ENCODE measurements around the gene PTRH1. TPM values are rescaled to one million over a fixed set of nuclear protein-coding genes. Genes with fewer than 3 reads are reported as not detected.

Gene PTRH1
- total and polyA plus RNA-seq, 2 of the 4 experiments (the other 2 are of a cell fraction), result 5.4 to 14.8 TPM

- Histone ChIP-seq H3K4me3 (ENCODE audit: insufficient read depth, low read depth, low read length) (no peak overlapping the region), H3K4ac (ENCODE audit: low read depth, low read length) (no peak overlapping the region), H3K14ac (replicated peaks; ENCODE audit: low read depth, low read length) (no peak overlapping the region), H2BK20ac (ENCODE audit: low read depth, low read length) (no peak overlapping the region), H4K8ac (ENCODE audit: low read depth in 2 of 2, low read length in 2 of 2) (peak overlapping the region; percentile 52 to 88; a peak in 2 of 4 replicates), H3K9me3 (ENCODE audit: control insufficient read depth, insufficient read depth, low read length) (no peaks in the 10 kb centered on the region), H3K18ac (ENCODE audit: low read depth, low read length) (no peak overlapping the region), H2AFZ (replicated peaks; ENCODE audit: low read length, poor library complexity) (no peak overlapping the region), H2BK5ac (ENCODE audit: low read depth, low read length, poor library complexity, severe bottlenecking) (no peak overlapping the region), H3K27me3 (ENCODE audit: control insufficient read depth, insufficient read depth, low read length) (no peaks in the 10 kb centered on the region; the same call in 1 of the 2 replicates), H3K4me1 (ENCODE audit: control insufficient read depth, insufficient read depth, low read length) (no peaks in the 10 kb centered on the region), H4K5ac (ENCODE audit: low read depth, low read length) (no peak overlapping the region), H4K20me1 (ENCODE audit: insufficient read depth, low read length) (no peaks in the 10 kb centered on the region), H2AK9ac (replicated peaks; ENCODE audit: low read depth, low read length, poor library complexity) (no peak overlapping the region), H3K23ac (ENCODE audit: low read depth, low read length) (no peak overlapping the region), H3K9ac (ENCODE audit: low read depth, low read length) (no peak overlapping the region), H2AK5ac (ENCODE audit: low read depth, low read length) (no peak overlapping the region), H3K9me1 (ENCODE audit: insufficient read depth, low read length) (no peaks in the 10 kb centered on the region; the same call in none of the 2 replicates), H3K79me1 (ENCODE audit: low read depth in 1 of 2, low read length in 2 of 2) (no peaks in the 10 kb centered on the region), H2BK15ac (ENCODE audit: low read depth, low read length) (no peak overlapping the region), H2BK120ac (ENCODE audit: low read depth, low read length) (no peak overlapping the region), H4K91ac (ENCODE audit: insufficient read depth, low read depth, low read length) (no peak overlapping the region; the same call in 1 of the 2 replicates), H3K56ac (ENCODE audit: extremely low read depth, insufficient read depth, low read length) (no peak overlapping the region), H3K4me2 (ENCODE audit: low read depth, low read length) (no peak overlapping the region), H3K36me3 (ENCODE audit: control insufficient read depth, insufficient read depth, low read length) (no peaks in the 10 kb centered on the region), H3K27ac (ENCODE audit: insufficient read depth, low read length) (no peak overlapping the region)
- POLR2A ChIA-PET (ENCODE audit: unreplicated experiment), result no interaction called here
- intact Hi-C loops (cut with micrococcal nuclease) (no loop called here), in situ Hi-C loops (cut with MboI; ENCODE audit: low sequenced_read_pairs) (no loop called here), dilution Hi-C loops (cut with HindIII; ENCODE audit: low sequenced_read_pairs, unreplicated experiment) (no loop called here)
- BruUV-seq (replicated peaks), result no TSS peak
- 100% methylated on average over 1 of the region's 2 CpGs; no CpG with 5 or more reads in 1 of the 2 experiments for WGBS, 2 experiments (ENCODE audit: extremely low coverage in 2 of 2, insufficient read length in 1 of 2)
- ATAC-seq (ENCODE audit: low read depth), result no peak
- DNase-seq, result no peak
- CTCF ChIA-PET, result no interaction called here
- TF ChIP-seq RCOR1 (IDR thresholded peaks at IDR 0.05; ENCODE audit: insufficient replicate concordance, low read length), result no peak
- TF ChIP-seq NFE2L2 (IDR thresholded peaks at IDR 0.05; ENCODE audit: low read depth, low read length), result no peak
Observed at GRCh38 chr9:127700140-127700539, 15.3 kb downstream of the PTRH1 start.

Measured in IMR-90 (cell line).